PC-9 (cell line): Measurements from ENCODE around the gene TOR1A. TPM values are rescaled to one million over a fixed set of nuclear protein-coding genes. Genes with fewer than 3 reads are reported as not detected.
"Not testable (repeated sequence)": the region's sequence is repeated elsewhere in the genome, so short reads cannot be mapped to it uniquely, and the experiment has no call there.

Experiments
- BruUV-seq: library from RNA; stranded (reverse); fragments of 400-500 nt; replicated peaks from 2 replicates; lab custom pipeline; 2021; lab: Mats Ljungman, UMichigan
- CTCF ChIA-PET: fragments of 300-600 bp; sonication (Branson Sonifier 250); formaldehyde crosslinking; loops from one replicate; lab custom pipeline; 2022; ENCODE audit warnings: antibody characterized with exemption; lab: Charles Lee
- POLR2A ChIA-PET: fragments of 300-600 bp; sonication (Branson Sonifier 250); formaldehyde crosslinking; loops from one replicate; lab custom pipeline; 2022; ENCODE audit warnings: antibody characterized with exemption; ENCODE audit not compliant: unreplicated experiment; lab: Charles Lee
- DNase-seq, 2 experiments: peaks; one replicate each; pipeline versions ENCODE4 v3.0.0 to v3.0.0-alpha.2; 2015 to 2022; ENCODE audit warnings: mixed read lengths in 1 of 2
- H2AFZ ChIP-seq: fragments of 200-600 bp; sonication (generic); 2 replicates; pipeline ENCODE4 v1.8.1; 2017; ENCODE audit warnings: antibody characterized with exemption
- H3F3A ChIP-seq: fragments of 200-600 bp; sonication (generic); 2 replicates; pipeline ENCODE4 v1.8.1; 2017; ENCODE audit warnings: antibody characterized with exemption, mild to moderate bottlenecking, low read depth; ENCODE audit not compliant: insufficient read depth
- H3K27ac ChIP-seq: fragments of 200-600 bp; sonication (generic); 2 replicates; pipeline ENCODE4 v1.6.1; 2016; ENCODE audit warnings: mixed run types
- H3K27me3 ChIP-seq: fragments of 200-600 bp; sonication (generic); 2 replicates; pipeline ENCODE4 v1.6.1; 2016; ENCODE audit warnings: low read depth, mixed run types; ENCODE audit not compliant: insufficient read depth
- H3K36me3 ChIP-seq: fragments of 200-600 bp; sonication (generic); 2 replicates; pipeline ENCODE4 v1.6.1; 2016; ENCODE audit warnings: low read depth, mixed run types
- H3K4me1 ChIP-seq: fragments of 200-600 bp; sonication (generic); replicated peaks from 2 replicates; pipeline ENCODE4 v1.6.1; 2016; ENCODE audit warnings: mixed run types; ENCODE audit not compliant: insufficient read depth
- H3K4me2 ChIP-seq: fragments of 200-600 bp; sonication (generic); 2 replicates; pipeline ENCODE4 v1.6.1; 2017; ENCODE audit warnings: mixed run types
- H3K4me3 ChIP-seq: fragments of 200-600 bp; sonication (generic); 2 replicates; pipeline ENCODE4 v1.6.1; 2016; ENCODE audit warnings: mixed run types
- H3K79me2 ChIP-seq: fragments of 200-600 bp; sonication (generic); 2 replicates; pipeline ENCODE4 v1.6.1; 2017; ENCODE audit warnings: low read depth, mixed run types
- H3K9me2 ChIP-seq: fragments of 200-600 bp; sonication (generic); 2 replicates; pipeline ENCODE4 v1.8.1; 2017; ENCODE audit warnings: mild to moderate bottlenecking; ENCODE audit not compliant: insufficient read depth
- H3K9me3 ChIP-seq: fragments of 200-600 bp; sonication (generic); 2 replicates; pipeline ENCODE4 v1.8.1; 2016; ENCODE audit warnings: low read depth; ENCODE audit not compliant: insufficient read depth
- H4K20me1 ChIP-seq: fragments of 200-600 bp; sonication (generic); 2 replicates; pipeline ENCODE4 v1.8.1; 2017; ENCODE audit not compliant: insufficient read depth
- EZH2 ChIP-seq: fragments of 200-600 bp; sonication (generic); IDR thresholded peaks from 2 replicates; pipeline ENCODE4 v1.8.0; 2017; ENCODE audit warnings: antibody characterized with exemption, low read depth
- intact Hi-C: fragments of 100-400 bp; cut with micrococcal nuclease; formaldehyde crosslinking; loops from one replicate; pipeline ENCODE4 v1.10.0; 2022; ENCODE audit not compliant: unreplicated experiment
- total RNA-seq: library from RNA; stranded (reverse); gene quantifications from 2 replicates; pipeline ENCODE4 v1.2.3, GENCODE V29; 2021
- TF ChIP-seq, protein P1 (sequence below): fragments of 200-600 bp; sonication (generic); conservative IDR thresholded peaks from 2 replicates; pipeline ENCODE4 v1.6.1; 2017; ENCODE audit warnings: mixed run types, antibody characterized with exemption, mild to moderate bottlenecking, moderate library complexity

TOR1A gene
- total RNA-seq, 1 experiment from 2014 or later = 43.5 TPM

DNA sequence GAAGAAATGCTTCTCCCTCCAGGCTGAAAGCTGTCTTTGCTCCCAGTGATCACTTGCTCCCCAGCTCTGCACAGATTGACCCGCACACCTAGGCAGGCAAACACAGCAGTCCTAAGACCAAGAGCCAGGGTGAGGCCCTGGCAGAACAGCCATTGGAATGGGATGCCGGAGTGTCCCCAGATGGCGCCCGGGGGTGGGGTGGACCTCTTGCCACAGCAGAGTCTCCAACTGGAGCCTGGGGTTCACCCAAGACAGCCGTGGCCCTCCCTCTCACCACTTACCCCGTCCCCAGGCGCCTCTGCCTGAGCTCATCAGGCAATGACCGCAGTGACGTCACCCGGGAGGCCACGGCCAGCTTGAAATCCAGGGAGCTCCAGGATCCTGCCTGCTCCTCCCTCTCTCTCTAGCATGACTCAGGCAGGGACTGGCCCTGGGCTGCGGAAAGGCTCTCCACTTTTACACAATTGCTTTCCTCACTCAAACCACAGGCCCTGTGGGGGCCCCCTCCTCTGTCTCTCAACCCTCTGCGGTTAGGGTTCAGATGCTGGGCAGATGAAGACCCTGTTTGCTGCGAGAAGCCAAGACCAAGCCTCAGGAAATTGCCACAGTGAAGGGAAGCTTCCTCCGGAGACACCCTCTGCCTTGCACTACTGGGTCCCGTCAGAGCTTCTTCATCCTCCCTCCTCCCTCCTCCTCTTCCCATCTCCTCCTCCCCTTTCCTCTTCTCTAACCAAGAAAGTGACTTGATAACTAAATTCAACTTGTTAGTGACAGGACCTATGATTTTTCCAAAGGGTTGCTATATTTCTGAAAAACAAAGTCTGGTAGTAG lies 46.8 kb downstream of the TOR1A start:
- Histone ChIP-seq H3K9me2 (no peaks in the 10 kb centered on the region), H3K4me2 (peak overlapping the region; percentile 72), H3K27me3 (no peaks in the 10 kb centered on the region), H4K20me1 (no peaks in the 10 kb centered on the region), H3F3A (peaks cover 46% of the 10 kb centered on the region), H3K4me3 (peak overlapping the region; percentile 23; the same call in 1 of the 2 replicates), H3K4me1 (peaks cover 84% of the 10 kb centered on the region), H2AFZ (no peak overlapping the region), H3K36me3 (no peaks in the 10 kb centered on the region), H3K9me3 (no peaks in the 10 kb centered on the region), H3K27ac (peak overlapping the region; percentile 71), H3K79me2 (no peaks in the 10 kb centered on the region)
- peak; percentile 96 to 98 for DNase-seq
- TF ChIP-seq, protein P1, sequence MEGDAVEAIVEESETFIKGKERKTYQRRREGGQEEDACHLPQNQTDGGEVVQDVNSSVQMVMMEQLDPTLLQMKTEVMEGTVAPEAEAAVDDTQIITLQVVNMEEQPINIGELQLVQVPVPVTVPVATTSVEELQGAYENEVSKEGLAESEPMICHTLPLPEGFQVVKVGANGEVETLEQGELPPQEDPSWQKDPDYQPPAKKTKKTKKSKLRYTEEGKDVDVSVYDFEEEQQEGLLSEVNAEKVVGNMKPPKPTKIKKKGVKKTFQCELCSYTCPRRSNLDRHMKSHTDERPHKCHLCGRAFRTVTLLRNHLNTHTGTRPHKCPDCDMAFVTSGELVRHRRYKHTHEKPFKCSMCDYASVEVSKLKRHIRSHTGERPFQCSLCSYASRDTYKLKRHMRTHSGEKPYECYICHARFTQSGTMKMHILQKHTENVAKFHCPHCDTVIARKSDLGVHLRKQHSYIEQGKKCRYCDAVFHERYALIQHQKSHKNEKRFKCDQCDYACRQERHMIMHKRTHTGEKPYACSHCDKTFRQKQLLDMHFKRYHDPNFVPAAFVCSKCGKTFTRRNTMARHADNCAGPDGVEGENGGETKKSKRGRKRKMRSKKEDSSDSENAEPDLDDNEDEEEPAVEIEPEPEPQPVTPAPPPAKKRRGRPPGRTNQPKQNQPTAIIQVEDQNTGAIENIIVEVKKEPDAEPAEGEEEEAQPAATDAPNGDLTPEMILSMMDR = no peak
- no TSS peak for BruUV-seq
- ChIA-PET CTCF (interaction anchor here (0.6 to 2.8 kb wide), 5 partner anchors 14 to 154 kb away, joined by 3 to 24 read pairs (median 4); no protein-coding TSS in a partner anchor), POLR2A (interaction anchor here (0.5 to 1.3 kb wide), 11 partner anchors 15 to 754 kb away, joined by 3 to 37 read pairs (median 4); partner anchors contain the start of genes NTMT1 and PTGES)
- intact Hi-C loops = loop anchor here (1.0 kb wide), 3 partner anchors 15 to 39 kb away; no protein-coding TSS in a partner anchor

DNA sequence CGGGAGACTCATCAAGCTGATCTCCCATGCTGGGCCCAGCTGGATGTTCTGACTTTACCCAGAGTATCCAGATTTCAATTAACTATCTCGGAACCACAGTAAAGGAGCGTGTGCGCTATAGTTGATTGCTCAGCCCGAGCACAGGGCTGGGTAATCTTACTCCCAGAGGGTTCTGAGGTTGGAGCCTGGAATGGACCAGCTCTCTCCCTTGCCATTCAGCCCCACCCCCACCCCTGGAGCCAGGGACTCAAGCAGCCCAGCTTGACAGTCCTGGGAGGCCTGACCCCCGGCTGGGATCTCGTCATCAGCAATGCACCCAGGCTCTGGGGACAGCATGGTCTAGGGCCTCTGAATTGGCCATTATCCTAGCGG lies 47.4 kb downstream of the TOR1A start:
- H3K27ac ChIP-seq = peak overlapping the region; percentile 71
- TF ChIP-seq, protein P1 = no peak
- TF ChIP-seq EZH2 = no peak
- no peaks in the 10 kb centered on the region for H3K9me3 ChIP-seq
- H4K20me1 ChIP-seq = no peaks in the 10 kb centered on the region
- ChIA-PET POLR2A (interaction anchor here (0.5 to 1.3 kb wide), 8 partner anchors 15 to 753 kb away, joined by 3 to 37 read pairs (median 4); partner anchors contain the start of genes NTMT1 and PTGES), CTCF (interaction anchor here (0.5 to 2.8 kb wide), 5 partner anchors 13 to 39 kb away, joined by 3 to 24 read pairs (median 8); no protein-coding TSS in a partner anchor)
- no peak for DNase-seq
- no peak overlapping the region for H2AFZ ChIP-seq
- peaks cover 85% of the 10 kb centered on the region for H3K4me1 ChIP-seq
- H3K27me3 ChIP-seq = no peaks in the 10 kb centered on the region
- TSS peak; percentile 93 for BruUV-seq
- no peaks in the 10 kb centered on the region for H3K79me2 ChIP-seq
- no peaks in the 10 kb centered on the region for H3K9me2 ChIP-seq
- peak overlapping the region; percentile 23; the same call in 1 of the 2 replicates for H3K4me3 ChIP-seq
- H3K36me3 ChIP-seq = no peaks in the 10 kb centered on the region
- peaks cover 51% of the 10 kb centered on the region for H3F3A ChIP-seq
- intact Hi-C loops = no loop called here
- peak overlapping the region; percentile 72 for H3K4me2 ChIP-seq

DNA sequence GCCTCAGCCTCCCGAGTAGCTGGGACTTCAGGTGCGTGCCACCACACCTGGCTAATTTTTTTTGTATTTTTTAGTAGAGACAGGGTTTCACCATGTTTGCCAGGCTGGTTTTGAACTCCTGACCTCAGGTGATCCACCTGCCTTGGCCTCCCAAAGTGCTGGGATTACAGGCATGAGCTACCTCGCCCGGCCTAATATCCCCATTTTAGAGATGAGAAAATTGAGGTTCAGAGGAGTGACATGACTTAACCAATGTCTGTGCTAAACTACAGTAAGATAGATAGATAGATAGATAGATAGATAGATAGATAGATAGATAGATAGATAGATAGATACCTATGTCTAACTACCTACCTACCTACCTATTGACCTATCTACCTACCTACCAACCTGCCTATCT lies 47.8 kb downstream of the TOR1A start:
- peak overlapping the region; percentile 71 for H3K27ac ChIP-seq
- H3K9me2 ChIP-seq, H3K4me3 ChIP-seq, H3K27me3 ChIP-seq, intact Hi-C loops, H4K20me1 ChIP-seq, H3K79me2 ChIP-seq, BruUV-seq, POLR2A ChIA-PET, H3K9me3 ChIP-seq, H2AFZ ChIP-seq, H3K36me3 ChIP-seq, DNase-seq: not testable (repeated sequence)
- CTCF ChIA-PET = interaction anchor here (0.5 to 2.8 kb wide), 4 partner anchors 25 to 644 kb away, joined by 3 to 24 read pairs (median 6); no protein-coding TSS in a partner anchor
- peaks cover 51% of the 10 kb centered on the region for H3F3A ChIP-seq
- peak overlapping the region; percentile 72; the same call in 1 of the 2 replicates for H3K4me2 ChIP-seq
- peaks cover 85% of the 10 kb centered on the region for H3K4me1 ChIP-seq
